Measurements from ENCODE around the gene THOC5. TPM values are rescaled to one million over a fixed set of nuclear protein-coding genes. Genes with fewer than 3 reads are reported as not detected.
A peak's percentile ranks its signal among the peaks of the same experiment; 100 is the strongest.
"Not testable (repeated sequence)": the region's sequence is repeated elsewhere in the genome, so short reads cannot be mapped to it uniquely, and the experiment has no call there.

The THOC5 gene
- total and polyA plus RNA-seq, 3 donors from 2014 or later: 46.0 to 59.1 (median 58.7) TPM

- intact Hi-C loops (cut with DNase I; ENCODE audit: low total_unique reads): no loop called here
- no peak overlapping the region for H3K27ac ChIP-seq
- DNase-seq: no peak
- no peak overlapping the region for H3K4me3 ChIP-seq
- no peaks in the 10 kb centered on the region for H3K9me3 ChIP-seq
- WGBS, 2 donors: 74 to 75% methylated on average over 4 of the region's 4 CpGs
- no peaks in the 10 kb centered on the region for H3K36me3 ChIP-seq (ENCODE audit: low read depth, missing control alignments)
- H3K4me1 ChIP-seq: no peaks in the 10 kb centered on the region
- no peaks in the 10 kb centered on the region for H3K27me3 ChIP-seq
- TF ChIP-seq POLR2A (IDR thresholded peaks at IDR 0.05) (no peak), CTCF (IDR thresholded peaks at IDR 0.05) (no peak)
These were observed 40.4 kb upstream of the THOC5 start for GRCh38 chr22:29593923-29594322.

DNA sequence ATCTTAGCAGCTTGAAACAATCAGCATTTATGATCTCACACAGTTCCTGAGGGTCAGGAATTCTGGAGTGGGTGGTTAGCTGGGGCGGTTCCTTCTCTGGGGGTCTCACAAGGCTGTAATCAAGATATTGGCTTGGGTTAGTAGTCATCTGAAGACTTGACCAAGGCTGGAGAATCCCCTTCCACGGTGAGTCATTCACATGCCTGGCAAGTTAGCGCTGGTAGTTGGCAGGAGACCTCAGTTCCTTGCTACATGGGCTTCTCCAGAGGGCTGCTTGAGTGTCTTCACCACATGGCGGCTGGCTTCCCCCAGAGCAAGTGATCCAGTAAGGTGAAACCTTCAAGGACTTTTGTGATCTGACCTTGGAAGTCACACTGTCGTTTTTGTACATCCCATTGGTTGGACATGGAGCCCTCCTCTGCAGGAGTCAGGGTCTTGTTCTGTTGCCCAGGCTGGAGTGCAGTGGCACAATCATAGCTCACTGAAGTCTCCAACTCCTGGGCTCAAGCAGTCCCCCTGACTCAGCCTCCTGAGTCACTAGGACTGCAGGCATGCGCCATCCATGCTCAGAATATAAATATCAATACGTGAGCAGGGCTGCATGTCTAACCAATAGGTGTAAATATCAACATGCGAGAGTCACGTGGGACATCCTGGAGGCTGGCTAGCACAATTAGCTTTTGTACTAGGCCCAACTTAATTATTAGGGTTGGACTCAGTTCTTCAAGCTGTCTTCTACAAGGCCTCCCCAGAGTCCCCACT lies 34.6 kb upstream of the THOC5 start:
- Histone ChIP-seq H3K27me3 (no peaks in the 10 kb centered on the region), H3K9me3 (no peaks in the 10 kb centered on the region), H3K36me3 (ENCODE audit: low read depth, missing control alignments) (no peaks in the 10 kb centered on the region), H3K4me3 (no peak overlapping the region), H3K27ac (no peak overlapping the region), H3K4me1 (no peaks in the 10 kb centered on the region)
- no peak for DNase-seq
- 82 to 84% methylated on average over 7 to 9 of the region's 9 CpGs for WGBS, 2 donors
- intact Hi-C loops (cut with DNase I; ENCODE audit: low total_unique reads): no loop called here
- TF ChIP-seq CTCF (IDR thresholded peaks at IDR 0.05) (no peak), POLR2A (IDR thresholded peaks at IDR 0.05) (no peak)

GRCh38 chr22:29586193-29586705 lies 32.7 kb upstream of the THOC5 start:
- H3K27ac ChIP-seq; H3K36me3 ChIP-seq (ENCODE audit: low read depth, missing control alignments); H3K4me3 ChIP-seq; H3K4me1 ChIP-seq; H3K9me3 ChIP-seq; DNase-seq; intact Hi-C loops (cut with DNase I; ENCODE audit: low total_unique reads); H3K27me3 ChIP-seq: not testable (repeated sequence)
- 93% methylated on average over 4 of the region's 4 CpGs for WGBS, 2 donors

GRCh38 chr22:29584975-29585374 lies 31.4 kb upstream of the THOC5 start:
- WGBS, 2 donors: 89 to 90% methylated on average over 4 to 5 of the region's 5 CpGs

GRCh38 chr22:29581799-29582198 lies 28.2 kb upstream of the THOC5 start:
- TF ChIP-seq POLR2A (IDR thresholded peaks at IDR 0.05): no peak
- no peaks in the 10 kb centered on the region for H3K36me3 ChIP-seq (ENCODE audit: low read depth, missing control alignments)
- peak overlapping the region in 1 of 2 donors; percentile 65 for H3K4me3 ChIP-seq
- no peak for DNase-seq
- H3K4me1 ChIP-seq: no peaks in the 10 kb centered on the region
- 60 to 76% methylated on average over 12 of the region's 12 CpGs for WGBS, 2 donors
- H3K27me3 ChIP-seq: no peaks in the 10 kb centered on the region
- H3K9me3 ChIP-seq: no peaks in the 10 kb centered on the region
- intact Hi-C loops (cut with DNase I; ENCODE audit: low total_unique reads): no loop called here
- no peak overlapping the region for H3K27ac ChIP-seq

More at GRCh38 chr22:29584975-29585374, 31.4 kb upstream of the THOC5 start:
- no peak overlapping the region for H3K4me3 ChIP-seq
- DNase-seq: no peak
- H3K9me3 ChIP-seq: no peaks in the 10 kb centered on the region
- H3K36me3 ChIP-seq (ENCODE audit: low read depth, missing control alignments): no peaks in the 10 kb centered on the region
- TF ChIP-seq POLR2A (IDR thresholded peaks at IDR 0.05): no peak
- no peak for TF ChIP-seq CTCF (IDR thresholded peaks at IDR 0.05)
- no peaks in the 10 kb centered on the region for H3K4me1 ChIP-seq
- intact Hi-C loops (cut with DNase I; ENCODE audit: low total_unique reads): no loop called here
- no peak overlapping the region for H3K27ac ChIP-seq
- no peaks in the 10 kb centered on the region for H3K27me3 ChIP-seq
